ENCODE data around the gene ROR1. TPM values are rescaled to one million over a fixed set of nuclear protein-coding genes. Genes with fewer than 3 reads are reported as not detected.

ROR1 gene
- total and polyA plus RNA-seq, 3 donors from 2014 or later = 3.3 to 5.1 (median 4.6) TPM

- DNase-seq = no peak
- no peaks in the 10 kb centered on the region for H3K9me3 ChIP-seq
- intact Hi-C loops (cut with DNase I; ENCODE audit: low total_unique reads) = no loop called here
- H3K27me3 ChIP-seq = no peaks in the 10 kb centered on the region
- TF ChIP-seq POLR2A (IDR thresholded peaks at IDR 0.05) (no peak), CTCF (IDR thresholded peaks at IDR 0.05) (no peak)
- H3K4me3 ChIP-seq = no peak overlapping the region
- H3K36me3 ChIP-seq (ENCODE audit: low read depth, missing control alignments) = no peaks in the 10 kb centered on the region
- WGBS, 2 donors = 86 to 92% methylated on average over 9 to 10 of the region's 10 CpGs
- peaks cover 8% of the 10 kb centered on the region for H3K4me1 ChIP-seq
- H3K27ac ChIP-seq = no peak overlapping the region
These were observed 412.5 kb downstream of the ROR1 start for GRCh38 chr1:64186138-64186897.

DNA sequence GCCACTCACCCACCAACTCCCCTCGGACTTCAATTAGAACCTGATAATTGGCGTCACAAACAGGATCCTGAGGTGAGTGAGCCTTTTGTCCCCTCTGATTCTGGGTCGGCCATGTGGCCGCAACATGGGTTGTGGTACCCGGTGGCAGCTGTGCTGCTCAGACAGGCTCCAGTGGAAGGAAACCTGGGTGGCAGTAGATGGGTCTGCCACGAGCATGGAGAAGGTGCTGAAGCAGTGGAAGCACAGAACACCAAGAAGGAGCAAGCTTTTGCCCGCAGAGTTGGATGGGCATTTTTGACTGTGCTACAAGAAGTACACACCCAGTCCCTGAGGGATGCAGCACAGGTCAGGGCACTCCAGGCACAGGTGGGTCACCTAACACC, 413.1 kb downstream of the ROR1 start:
- H3K36me3 ChIP-seq (ENCODE audit: low read depth, missing control alignments) = no peaks in the 10 kb centered on the region
- no peaks in the 10 kb centered on the region for H3K9me3 ChIP-seq
- H3K27ac ChIP-seq = no peak overlapping the region
- TF ChIP-seq POLR2A (IDR thresholded peaks at IDR 0.05) = no peak
- TF ChIP-seq CTCF (IDR thresholded peaks at IDR 0.05) = no peak
- H3K27me3 ChIP-seq = no peaks in the 10 kb centered on the region
- WGBS, 2 donors = 81 to 88% methylated on average over 6 to 7 of the region's 7 CpGs
- intact Hi-C loops (cut with DNase I; ENCODE audit: low total_unique reads) = no loop called here
- peaks cover 8% of the 10 kb centered on the region for H3K4me1 ChIP-seq
- no peak for DNase-seq
- H3K4me3 ChIP-seq = no peak overlapping the region

GRCh38 chr1:64187646-64188045, 413.8 kb downstream of the ROR1 start:
- DNase-seq = no peak
- WGBS, 2 donors = 86 to 100% methylated on average over 2 to 4 of the region's 4 CpGs
- intact Hi-C loops (cut with DNase I; ENCODE audit: low total_unique reads) = no loop called here
- no peaks in the 10 kb centered on the region for H3K27me3 ChIP-seq
- peaks cover 8% of the 10 kb centered on the region for H3K4me1 ChIP-seq
- TF ChIP-seq CTCF (IDR thresholded peaks at IDR 0.05) = no peak
- no peak for TF ChIP-seq POLR2A (IDR thresholded peaks at IDR 0.05)
- H3K4me3 ChIP-seq = no peak overlapping the region
- no peak overlapping the region for H3K27ac ChIP-seq
- no peaks in the 10 kb centered on the region for H3K36me3 ChIP-seq (ENCODE audit: low read depth, missing control alignments)
- no peaks in the 10 kb centered on the region for H3K9me3 ChIP-seq

GRCh38 chr1:64192290-64192689, 418.5 kb downstream of the ROR1 start:
- Histone ChIP-seq H3K4me1 (no peaks in the 10 kb centered on the region), H3K27ac (no peak overlapping the region), H3K36me3 (ENCODE audit: low read depth, missing control alignments) (no peaks in the 10 kb centered on the region), H3K4me3 (no peak overlapping the region), H3K27me3 (no peaks in the 10 kb centered on the region), H3K9me3 (no peaks in the 10 kb centered on the region)
- WGBS, 2 donors = 95 to 96% methylated on average over 6 to 8 of the region's 8 CpGs
- DNase-seq = no peak
- no peak for TF ChIP-seq POLR2A (IDR thresholded peaks at IDR 0.05)
- TF ChIP-seq CTCF (IDR thresholded peaks at IDR 0.05) = no peak
- intact Hi-C loops (cut with DNase I; ENCODE audit: low total_unique reads) = no loop called here

Data from testis (tissue), 3 donors.